SK-N-SH (cell line): ENCODE results near the gene ARHGAP26. TPM values are rescaled to one million over a fixed set of nuclear protein-coding genes. Genes with fewer than 3 reads are reported as not detected.

Source experiments
- CTCF ChIA-PET: fragments of 300-600, 350-600 bp; formaldehyde crosslinking; extraction: SDS; loops from one replicate; lab custom pipeline; 2021; lab: Yijun Ruan, JAX
- POLR2A ChIA-PET: fragments of 350-600 bp; sonication (Branson Sonifier 250); formaldehyde crosslinking; extraction: SDS; loops from one replicate; lab custom pipeline; 2020; ENCODE audit warnings: antibody characterized with exemption, inconsistent platforms; lab: Yijun Ruan, JAX
- DNase-seq: peaks from one replicate; pipeline ENCODE4 v3.0.0; 2012
- H2AFZ ChIP-seq: fragments of 200-600 bp; sonication (generic); 2 replicates; pipeline ENCODE4 v1.8.1; 2016; ENCODE audit warnings: antibody characterized with exemption, mild to moderate bottlenecking, low read depth
- H3F3A ChIP-seq: fragments of 200-600 bp; sonication (generic); replicated peaks from 2 replicates; pipeline ENCODE3; 2016; ENCODE audit warnings: antibody characterized with exemption, mild to moderate bottlenecking; ENCODE audit not compliant: insufficient read depth
- H3K27ac ChIP-seq, 2 experiments: fragments of 200-500 bp in 1 of 2; fragments of 200-600 bp in 1 of 2; sonication (Bioruptor generic) in 1 of 2; sonication (generic), shearing (Covaris generic) in 1 of 2; 2 replicates each; pipeline versions ENCODE4 v1.5.1 to v1.6.1; 2014 to 2016; ENCODE audit warnings: low read depth in 2 of 2, inconsistent platforms in 1 of 2, low read length in 1 of 2, mild to moderate bottlenecking in 1 of 2, mixed read lengths in 1 of 2
- H3K27me3 ChIP-seq: fragments of 200-600 bp; sonication (generic), shearing (Covaris generic); 2 replicates; pipeline ENCODE4 v1.6.1; 2016; ENCODE audit warnings: mixed run types; ENCODE audit not compliant: insufficient read depth
- H3K36me3 ChIP-seq, 2 experiments: fragments of 200-500 bp in 1 of 2; fragments of 200-600 bp in 1 of 2; sonication (Bioruptor generic) in 1 of 2; sonication (generic) in 1 of 2; replicated peaks in 1 of 2; 2 replicates each; pipeline versions ENCODE3 to v1.5.1; 2014 to 2016; ENCODE audit warnings: low read length in 1 of 2, mild to moderate bottlenecking in 1 of 2; ENCODE audit not compliant: insufficient read depth in 2 of 2, control insufficient read depth in 1 of 2
- H3K4me1 ChIP-seq, 2 experiments: fragments of 200-500 bp in 1 of 2; fragments of 200-600 bp in 1 of 2; sonication (Bioruptor generic) in 1 of 2; sonication (generic), shearing (Covaris generic) in 1 of 2; 2 replicates each; pipeline versions ENCODE4 v1.5.1 to v1.6.1; 2014 to 2016; ENCODE audit warnings: low read depth in 1 of 2, low read length in 1 of 2, mixed run types in 1 of 2; ENCODE audit not compliant: insufficient read depth in 2 of 2, control insufficient read depth in 1 of 2
- H3K4me2 ChIP-seq: fragments of 200-600 bp; sonication (generic), shearing (Covaris generic); 2 replicates; pipeline ENCODE4 v1.6.1; 2017; ENCODE audit warnings: mixed run types
- H3K4me3 ChIP-seq, 2 experiments: fragments of 200-500 bp in 1 of 2; fragments of 200-600 bp in 1 of 2; sonication (Bioruptor generic) in 1 of 2; sonication (generic), shearing (Covaris generic) in 1 of 2; 2 replicates each; pipeline versions ENCODE4 v1.5.1 to v1.8.1; 2014 to 2016; ENCODE audit warnings: low read depth in 2 of 2, inconsistent platforms in 1 of 2, low read length in 1 of 2, mild to moderate bottlenecking in 1 of 2, mixed read lengths in 1 of 2, moderate library complexity in 1 of 2
- H3K79me2 ChIP-seq: fragments of 200-600 bp; sonication (generic); 2 replicates; pipeline ENCODE4 v1.8.1; 2017; ENCODE audit warnings: mild to moderate bottlenecking; ENCODE audit not compliant: insufficient read depth
- H3K9ac ChIP-seq: fragments of 200-600 bp; sonication (generic); 2 replicates; pipeline ENCODE4 v1.6.1; 2017; ENCODE audit warnings: mixed run types
- H3K9me2 ChIP-seq: fragments of 200-600 bp; sonication (generic); 2 replicates; pipeline ENCODE4 v1.6.1; 2017; ENCODE audit warnings: mixed run types
- H3K9me3 ChIP-seq: fragments of 200-600 bp; sonication (generic); 2 replicates; pipeline ENCODE4 v1.6.1; 2017; ENCODE audit warnings: mixed run types, mild to moderate bottlenecking, moderate library complexity
- H4K20me1 ChIP-seq: fragments of 200-600 bp; sonication (generic); 2 replicates; pipeline ENCODE4 v1.6.1; 2017; ENCODE audit warnings: mild to moderate bottlenecking, mixed run types; ENCODE audit not compliant: insufficient read depth
- CTCF ChIP-seq: fragments of 200-600 bp; sonication (generic); IDR thresholded peaks from 2 replicates; pipeline ENCODE4 v1.6.1; 2017; ENCODE audit warnings: antibody characterized with exemption, mild to moderate bottlenecking, moderate library complexity
- EP300 ChIP-seq, 2 experiments: IDR thresholded peaks; 2 replicates each; pipeline versions ENCODE4 v1.4.0 to v1.6.1; 2012; ENCODE audit warnings: borderline replicate concordance in 1 of 2, low read depth in 1 of 2, low read length in 1 of 2
- EZH2phosphoT487 ChIP-seq: fragments of 200-600 bp; sonication (generic); IDR thresholded peaks from 2 replicates; pipeline ENCODE4 v1.6.1; 2017; ENCODE audit warnings: low read depth, mixed run types, mild to moderate bottlenecking, antibody characterized with exemption, moderate library complexity, borderline replicate concordance
- GATA2 ChIP-seq: sonication (generic); formaldehyde crosslinking; IDR thresholded peaks from 2 replicates; pipeline ENCODE4 v1.5.0; 2020; ENCODE audit warnings: mild to moderate bottlenecking, missing genetic modification reagents
- JUND ChIP-seq: IDR thresholded peaks from 2 replicates; pipeline ENCODE4 v1.4.0; 2012
- MAX ChIP-seq: IDR thresholded peaks from 2 replicates; pipeline ENCODE4 v1.4.0; 2012; ENCODE audit warnings: low read depth
- MEF2A ChIP-seq: IDR thresholded peaks from 2 replicates; pipeline ENCODE4 v1.4.0; 2012; ENCODE audit warnings: low read depth, borderline replicate concordance
- MXI1 ChIP-seq: IDR thresholded peaks from 2 replicates; pipeline ENCODE4 v1.6.1; 2012; ENCODE audit warnings: mild to moderate bottlenecking, low read depth, low read length, improper control_type of control experiment
- NRF1 ChIP-seq: IDR thresholded peaks from 2 replicates; pipeline ENCODE4 v1.6.1; 2012; ENCODE audit warnings: low read depth, mild to moderate bottlenecking, low read length
- POLR2AphosphoS5 ChIP-seq: IDR thresholded peaks from 2 replicates; pipeline ENCODE4 v1.6.1; 2012; ENCODE audit warnings: low read depth, low read length
- RAD21 ChIP-seq: IDR thresholded peaks from 2 replicates; pipeline ENCODE4 v1.6.1; 2012; ENCODE audit warnings: mild to moderate bottlenecking, low read length
- RCOR1 ChIP-seq: fragments of 150-350 bp; IDR thresholded peaks from 2 replicates; pipeline ENCODE4 v1.6.1; 2017; ENCODE audit warnings: antibody characterized with exemption, low read length
- RFX5 ChIP-seq: IDR thresholded peaks from 2 replicates; pipeline ENCODE4 v1.6.1; 2012; ENCODE audit warnings: mild to moderate bottlenecking, improper control_type of control experiment, low read length
- RXRA ChIP-seq: IDR thresholded peaks from 2 replicates; pipeline ENCODE4 v1.4.0; 2012; ENCODE audit warnings: low read depth, mild to moderate bottlenecking, borderline replicate concordance
- SIN3A ChIP-seq: IDR thresholded peaks from 2 replicates; pipeline ENCODE4 v1.6.1; 2012; ENCODE audit warnings: low read depth, mild to moderate bottlenecking, low read length, moderate library complexity, borderline replicate concordance
- TAF1 ChIP-seq: IDR thresholded peaks from 2 replicates; pipeline ENCODE4 v1.6.1; 2012; ENCODE audit warnings: low read depth, mild to moderate bottlenecking, low read length, moderate library complexity, borderline replicate concordance
- TCF12 ChIP-seq: IDR thresholded peaks from 2 replicates; pipeline ENCODE4 v1.4.0; 2012
- TEAD4 ChIP-seq: IDR thresholded peaks from 2 replicates; pipeline ENCODE4 v1.4.0; 2012; ENCODE audit warnings: mild to moderate bottlenecking, borderline replicate concordance; ENCODE audit not compliant: insufficient read depth
- USF1 ChIP-seq: IDR thresholded peaks from 2 replicates; pipeline ENCODE4 v1.4.0; 2012; ENCODE audit warnings: low read depth, borderline replicate concordance
- YY1 ChIP-seq: IDR thresholded peaks from 2 replicates; pipeline ENCODE4 v1.4.0; 2012; ENCODE audit warnings: low read depth, mild to moderate bottlenecking
- WGBS: methylation state at CpG from one replicate; pipeline ENCODE4 v1.1.6; 2017; ENCODE audit warnings: low lambda C conversion rate; 5-methylcytosine and 5-hydroxymethylcytosine counted together
- polyA plus RNA-seq, 3 experiments: library from polyadenylated mRNA; depleted of rRNA; stranded (reverse); fragments of >200 nt; gene quantifications; 2 replicates each; pipeline ENCODE4 v1.2.3, GENCODE V29; 2012
- TF ChIP-seq, protein P1 (sequence below): IDR thresholded peaks from 2 replicates; pipeline ENCODE4 v1.4.0; 2012; ENCODE audit warnings: low read depth, borderline replicate concordance

ARHGAP26 gene
- polyA plus RNA-seq, 1 of the 3 experiments (the other 2 are of a cell fraction) = 6.1 TPM

DNA sequence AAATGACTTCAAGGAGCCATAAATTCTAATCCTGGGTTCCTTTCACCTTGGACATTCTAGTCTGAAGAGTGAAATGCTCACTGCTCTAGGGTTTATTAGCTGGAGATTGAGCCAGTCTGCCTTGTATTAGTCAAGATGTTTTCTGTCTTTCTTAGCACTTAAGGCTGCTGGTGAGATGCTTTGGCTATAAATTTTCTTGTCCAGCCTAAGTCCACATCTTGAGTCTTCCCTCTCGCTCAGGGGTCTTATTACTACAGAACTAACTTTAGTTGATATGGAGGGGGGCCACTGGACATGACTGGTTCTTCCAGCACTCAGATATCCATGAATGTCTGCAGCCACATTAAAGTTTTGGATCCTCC lies 316.4 kb downstream of the ARHGAP26 start:
- Histone ChIP-seq H3K36me3 (no peaks in the 10 kb centered on the region), H3K27ac (no peak overlapping the region), H3K4me3 (no peak overlapping the region), H3K9ac (no peak overlapping the region), H3K9me3 (no peaks in the 10 kb centered on the region), H3K27me3 (no peaks in the 10 kb centered on the region), H3K9me2 (no peaks in the 10 kb centered on the region), H3F3A (no peaks in the 10 kb centered on the region), H3K79me2 (no peaks in the 10 kb centered on the region), H2AFZ (no peak overlapping the region), H3K4me1 (no peaks in the 10 kb centered on the region; a peak in 2 of 4 replicates), H3K4me2 (no peak overlapping the region), H4K20me1 (no peaks in the 10 kb centered on the region)
- DNase-seq = no peak
- 100% methylated on average over 1 of the region's 1 CpG for WGBS
- CTCF ChIA-PET = interaction anchor here (0.8 kb wide), 1 partner anchor 21 kb away, joined by 3 read pairs; no protein-coding TSS in a partner anchor
- no peak for TF ChIP-seq USF1
- TF ChIP-seq MEF2A = no peak
- no peak for TF ChIP-seq GATA2 (CRISPR knock-in tag)
- no peak for TF ChIP-seq CTCF
- TF ChIP-seq, protein P1, sequence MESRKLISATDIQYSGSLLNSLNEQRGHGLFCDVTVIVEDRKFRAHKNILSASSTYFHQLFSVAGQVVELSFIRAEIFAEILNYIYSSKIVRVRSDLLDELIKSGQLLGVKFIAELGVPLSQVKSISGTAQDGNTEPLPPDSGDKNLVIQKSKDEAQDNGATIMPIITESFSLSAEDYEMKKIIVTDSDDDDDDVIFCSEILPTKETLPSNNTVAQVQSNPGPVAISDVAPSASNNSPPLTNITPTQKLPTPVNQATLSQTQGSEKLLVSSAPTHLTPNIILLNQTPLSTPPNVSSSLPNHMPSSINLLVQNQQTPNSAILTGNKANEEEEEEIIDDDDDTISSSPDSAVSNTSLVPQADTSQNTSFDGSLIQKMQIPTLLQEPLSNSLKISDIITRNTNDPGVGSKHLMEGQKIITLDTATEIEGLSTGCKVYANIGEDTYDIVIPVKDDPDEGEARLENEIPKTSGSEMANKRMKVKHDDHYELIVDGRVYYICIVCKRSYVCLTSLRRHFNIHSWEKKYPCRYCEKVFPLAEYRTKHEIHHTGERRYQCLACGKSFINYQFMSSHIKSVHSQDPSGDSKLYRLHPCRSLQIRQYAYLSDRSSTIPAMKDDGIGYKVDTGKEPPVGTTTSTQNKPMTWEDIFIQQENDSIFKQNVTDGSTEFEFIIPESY = no peak
- no peak for TF ChIP-seq TCF12
- no peak for TF ChIP-seq RAD21
- TF ChIP-seq EZH2phosphoT487 = no peak
- TF ChIP-seq MXI1 = no peak
- TF ChIP-seq RCOR1 = no peak
- TF ChIP-seq SIN3A = no peak
- no peak for TF ChIP-seq YY1
- no peak for TF ChIP-seq JUND
- POLR2A ChIA-PET = no interaction called here

- H3K4me3 ChIP-seq = no peak overlapping the region
- CTCF ChIA-PET = no interaction called here
- H3K9ac ChIP-seq = no peak overlapping the region
- no peaks in the 10 kb centered on the region for H3K9me3 ChIP-seq
- no peaks in the 10 kb centered on the region; a peak in 2 of 4 replicates for H3K4me1 ChIP-seq
- H3K4me2 ChIP-seq = no peak overlapping the region
- H3K27ac ChIP-seq = no peak overlapping the region
- no peak overlapping the region for H2AFZ ChIP-seq
- no peaks in the 10 kb centered on the region for H3K79me2 ChIP-seq
- no peaks in the 10 kb centered on the region for H3K36me3 ChIP-seq
- no peak for DNase-seq
- H3K27me3 ChIP-seq = no peaks in the 10 kb centered on the region
- no peaks in the 10 kb centered on the region for H4K20me1 ChIP-seq
- no peaks in the 10 kb centered on the region for H3K9me2 ChIP-seq
- POLR2A ChIA-PET = no interaction called here
- no peaks in the 10 kb centered on the region for H3F3A ChIP-seq
- WGBS = 78% methylated on average over 5 of the region's 5 CpGs
- no peak for TF ChIP-seq SIN3A
- TF ChIP-seq RXRA = no peak
- TF ChIP-seq TEAD4 = no peak
- no peak for TF ChIP-seq MAX
- TF ChIP-seq MXI1 = no peak
- no peak for TF ChIP-seq EZH2phosphoT487
- no peak for TF ChIP-seq POLR2AphosphoS5
- TF ChIP-seq, protein P1 = no peak
- TF ChIP-seq EP300 (IDR thresholded peaks at IDR 0.05; ENCODE audit: borderline replicate concordance in 1 of 2, low read depth in 1 of 2, low read length in 1 of 2) = no peak
- no peak for TF ChIP-seq RCOR1
- no peak for TF ChIP-seq TAF1
- no peak for TF ChIP-seq RFX5
- no peak for TF ChIP-seq NRF1
Measured at GRCh38 chr5:143086908-143087637, 316.9 kb downstream of the ARHGAP26 start.
